ENCODE results near the gene ABCC8. TPM values are rescaled to one million over a fixed set of nuclear protein-coding genes. Genes with fewer than 3 reads are reported as not detected.

ABCC8 gene
- total RNA-seq, 4 donors from 2014 or later, result 0.38 to 2.2 TPM; not detected in 2

- TF ChIP-seq CTCF (IDR thresholded peaks at IDR 0.05), result no peak
- DNase-seq (ENCODE audit: low spot score) (no peak), ATAC-seq (ENCODE audit: low FRiP score) (no peak)
Measured at GRCh38 chr11:17403980-17404759, 72.5 kb downstream of the ABCC8 start.

- no peak for TF ChIP-seq CTCF (IDR thresholded peaks at IDR 0.05)
- DNase-seq (ENCODE audit: low spot score) (no peak), ATAC-seq (ENCODE audit: low FRiP score) (no peak)
Measured at GRCh38 chr11:17402486-17402885, 74.2 kb downstream of the ABCC8 start.

DNA sequence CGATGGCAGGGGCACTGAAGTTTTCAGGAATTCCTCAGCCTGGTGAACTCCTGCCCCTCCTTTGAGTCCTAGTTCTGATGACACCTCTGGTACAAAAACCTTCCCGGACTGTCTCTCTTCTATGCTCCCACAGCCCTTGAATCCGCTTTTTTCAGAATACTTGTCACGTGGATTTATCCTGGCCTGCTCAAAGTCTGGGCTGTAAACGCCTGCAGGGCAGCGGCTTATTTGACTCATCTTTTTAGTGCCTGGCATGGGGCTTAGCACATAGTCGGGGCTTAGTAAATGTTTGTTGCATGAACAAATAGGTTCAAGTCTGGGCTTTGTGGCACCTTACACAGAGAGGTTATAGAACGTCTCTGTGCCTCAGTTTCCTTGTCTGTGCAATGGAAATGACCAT lies 74.8 kb downstream of the ABCC8 start:
- TF ChIP-seq CTCF (IDR thresholded peaks at IDR 0.05), result no peak
- ATAC-seq (ENCODE audit: low FRiP score) (no peak), DNase-seq (ENCODE audit: low spot score) (no peak)

DNA sequence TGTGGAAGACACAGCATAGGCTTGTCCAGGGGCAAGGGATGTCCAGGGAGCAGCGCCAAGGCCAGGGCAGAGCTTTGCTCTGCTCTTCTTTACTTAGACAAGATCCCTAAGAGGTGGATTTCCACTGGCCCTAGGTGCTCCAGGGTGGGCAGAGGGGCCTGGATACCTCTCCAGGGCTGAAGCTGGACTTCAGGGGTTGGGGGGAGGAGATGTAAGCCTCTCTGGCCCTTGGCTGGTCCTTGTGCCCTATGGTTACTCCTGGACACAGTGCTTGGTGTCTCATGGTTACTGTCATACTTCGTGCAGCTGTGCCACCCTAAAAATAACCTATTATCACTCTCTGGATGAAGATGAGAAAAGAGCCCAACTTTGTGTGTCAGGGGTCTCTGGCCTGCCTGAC lies 75.3 kb downstream of the ABCC8 start:
- DNase-seq (ENCODE audit: low spot score) (no peak), ATAC-seq (ENCODE audit: low FRiP score) (no peak)
- no peak for TF ChIP-seq CTCF (IDR thresholded peaks at IDR 0.05)

DNA sequence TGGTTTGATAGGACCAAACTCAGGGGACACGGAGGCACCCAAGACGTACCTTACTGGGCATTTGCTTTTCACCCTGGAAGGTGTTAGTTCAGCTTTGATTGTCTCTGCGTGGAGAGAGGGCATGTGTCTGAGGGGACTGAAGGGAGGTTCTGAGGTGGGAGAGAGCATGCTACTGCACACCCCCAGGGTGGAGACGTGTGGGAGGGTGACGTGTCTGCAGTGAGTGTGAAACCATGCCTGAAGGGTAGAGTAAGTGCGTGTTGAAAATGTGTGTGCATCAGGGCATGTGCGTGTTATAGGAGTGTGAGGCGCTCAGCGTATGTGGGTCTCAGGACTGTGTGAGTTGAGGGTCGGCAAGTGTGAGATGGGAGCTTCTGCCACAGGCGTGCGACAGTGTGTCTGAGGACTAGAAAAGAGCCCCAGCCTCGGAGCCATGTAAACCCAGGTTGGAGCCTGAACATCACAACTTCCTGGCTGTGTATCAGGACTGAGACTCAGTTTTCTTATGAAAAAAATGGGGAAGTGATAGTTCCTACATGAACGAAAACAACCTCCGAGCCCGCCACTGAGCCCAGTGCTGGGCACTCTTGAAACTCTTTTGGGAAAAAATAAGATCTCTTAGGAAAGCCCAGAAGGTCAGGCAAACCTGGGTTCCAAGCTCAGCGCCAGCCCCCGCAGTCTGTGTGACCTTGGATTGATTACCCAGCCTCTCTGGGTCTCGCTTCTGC lies 76.4 kb downstream of the ABCC8 start:
- ATAC-seq (ENCODE audit: low FRiP score) (no peak), DNase-seq (ENCODE audit: low spot score) (no peak)
- no peak for TF ChIP-seq CTCF (IDR thresholded peaks at IDR 0.05)

DNA sequence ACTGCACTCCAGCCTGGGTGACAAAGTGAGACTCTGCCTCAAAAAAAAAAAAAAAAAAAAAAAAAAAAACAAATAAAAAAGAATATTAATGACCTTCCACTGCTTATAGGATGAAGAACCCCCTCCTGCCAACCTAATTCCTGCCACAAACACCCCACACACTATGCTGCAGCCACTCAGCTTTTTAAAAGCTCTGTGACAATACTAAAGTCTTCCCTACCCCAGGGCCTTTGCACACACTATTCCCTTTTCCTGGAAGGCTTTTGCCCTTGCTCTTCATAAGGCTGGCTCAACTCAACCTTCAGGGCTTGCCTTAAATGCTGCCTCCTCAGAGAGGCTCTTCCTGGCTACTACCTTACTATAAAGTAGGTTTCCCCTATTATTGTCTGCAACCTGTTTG lies 77.4 kb downstream of the ABCC8 start:
- DNase-seq (ENCODE audit: low spot score), result no peak
- no peak for TF ChIP-seq CTCF (IDR thresholded peaks at IDR 0.05)
- no peak for ATAC-seq (ENCODE audit: low FRiP score)
